ACC112 (cell line): Measurements from ENCODE around the gene ATP7B.

Source experiments
- H2AFZ ChIP-seq: fragments of 200-600 bp; sonication (generic); one replicate; pipeline ENCODE4 v1.6.0; 2017; ENCODE audit warnings: antibody characterized with exemption, low read length; ENCODE audit not compliant: unreplicated experiment
- H3K27ac ChIP-seq: fragments of 200-600 bp; sonication (generic); 2 replicates; pipeline ENCODE4 v1.5.1; 2014; ENCODE audit warnings: low read depth, mild to moderate bottlenecking, antibody characterized with exemption, low read length, moderate library complexity
- H3K27me3 ChIP-seq: fragments of 200-600 bp; sonication (generic); 2 replicates; pipeline ENCODE4 v1.6.1; 2014; ENCODE audit warnings: mild to moderate bottlenecking, antibody characterized with exemption, low read length, moderate library complexity, mixed read lengths; ENCODE audit not compliant: insufficient read depth
- H3K36me3 ChIP-seq: fragments of 200-600 bp; sonication (generic); 2 replicates; pipeline ENCODE4 v1.6.1; 2016; ENCODE audit warnings: mild to moderate bottlenecking, antibody characterized with exemption, low read length, moderate library complexity, mixed read lengths; ENCODE audit not compliant: insufficient read depth
- H3K4me1 ChIP-seq: fragments of 200-600 bp; sonication (generic); one replicate; pipeline ENCODE4 v1.6.1; 2016; ENCODE audit warnings: low read length, mixed read lengths; ENCODE audit not compliant: insufficient read depth, unreplicated experiment, control insufficient read depth
- H3K4me3 ChIP-seq: fragments of 200-600 bp; sonication (generic); 2 replicates; pipeline ENCODE4 v1.5.1; 2014; ENCODE audit warnings: mild to moderate bottlenecking, low read depth, low read length
- H3K79me2 ChIP-seq: fragments of 200-600 bp; sonication (generic); one replicate; pipeline ENCODE4 v1.6.0; 2016; ENCODE audit warnings: low read length; ENCODE audit not compliant: control insufficient read depth, unreplicated experiment, insufficient read depth

ATP7B gene

DNA sequence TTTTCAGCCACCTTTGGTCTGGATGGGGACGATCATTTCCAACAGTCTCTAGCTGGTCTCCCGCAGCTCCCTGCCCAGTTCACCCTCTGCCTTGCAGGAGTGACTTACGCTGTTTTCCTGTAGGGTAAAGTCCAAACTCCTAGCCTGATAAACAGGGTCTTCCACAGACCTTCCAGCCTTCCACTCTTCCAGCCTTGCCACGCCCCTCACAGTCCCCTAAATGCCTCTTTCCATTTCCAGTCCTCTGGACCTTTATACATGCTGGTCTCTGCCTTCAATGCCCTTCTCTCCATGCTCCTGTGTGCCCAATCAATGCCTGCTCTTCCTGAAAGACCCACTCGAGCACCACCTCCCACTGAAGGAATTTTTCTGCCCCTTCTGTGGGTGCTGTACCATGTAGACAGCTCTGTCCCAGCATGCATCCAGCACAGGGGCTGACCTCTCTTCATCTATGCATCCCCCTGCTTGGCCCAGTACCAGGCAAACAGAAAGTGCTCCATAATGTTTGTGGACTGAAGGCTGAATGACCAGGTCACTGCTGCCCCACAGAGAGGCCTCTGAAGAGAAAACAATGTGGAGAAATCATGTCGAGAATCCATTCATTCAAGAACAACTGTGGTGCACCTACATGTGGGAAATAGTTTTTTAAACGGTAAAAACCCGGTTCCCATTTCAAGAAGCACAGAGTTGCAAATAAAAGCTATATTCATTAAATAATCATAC lies 4.6 kb downstream of the ATP7B start:
- Histone ChIP-seq H3K27ac (no peak overlapping the region), H3K79me2 (no peaks in the 10 kb centered on the region), H3K36me3 (no peaks in the 10 kb centered on the region), H2AFZ (no peak overlapping the region), H3K4me1 (no peaks in the 10 kb centered on the region), H3K27me3 (no peaks in the 10 kb centered on the region), H3K4me3 (no peak overlapping the region)

DNA sequence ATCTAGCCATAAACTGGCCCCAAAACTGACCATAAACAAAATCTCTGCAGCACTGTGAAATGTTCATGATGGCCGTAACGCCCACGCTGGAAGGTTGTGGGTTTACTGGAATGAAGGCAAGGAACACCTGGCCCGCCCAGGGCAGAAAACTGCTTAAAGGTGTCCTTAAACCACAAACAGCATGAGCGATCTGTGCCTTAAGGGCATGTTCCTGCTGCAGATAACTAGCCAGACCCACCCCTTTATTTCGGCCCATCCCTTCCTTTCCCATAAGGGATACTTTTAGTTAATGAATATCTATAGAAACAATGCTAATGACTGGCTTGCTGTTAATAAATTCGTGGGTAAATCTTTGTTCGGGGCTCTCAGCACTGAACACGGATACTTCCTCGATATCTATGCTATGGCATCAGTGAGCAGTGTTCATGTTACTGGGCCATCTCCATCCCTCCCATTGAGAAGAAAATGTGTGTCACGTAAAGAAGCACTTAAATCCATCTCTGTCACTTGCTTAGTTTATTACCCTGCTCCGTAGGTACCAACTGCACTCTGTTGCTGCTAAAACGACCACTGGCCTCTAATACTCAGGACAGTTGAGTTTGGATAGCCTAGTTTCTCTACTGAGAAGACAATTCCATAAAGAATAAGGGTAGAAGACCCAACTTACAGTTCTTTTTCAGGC lies 5.3 kb downstream of the ATP7B start:
- Histone ChIP-seq H3K27ac (no peak overlapping the region), H3K27me3 (no peaks in the 10 kb centered on the region), H3K79me2 (no peaks in the 10 kb centered on the region), H3K4me1 (no peaks in the 10 kb centered on the region), H3K4me3 (no peak overlapping the region), H2AFZ (no peak overlapping the region), H3K36me3 (no peaks in the 10 kb centered on the region)

DNA sequence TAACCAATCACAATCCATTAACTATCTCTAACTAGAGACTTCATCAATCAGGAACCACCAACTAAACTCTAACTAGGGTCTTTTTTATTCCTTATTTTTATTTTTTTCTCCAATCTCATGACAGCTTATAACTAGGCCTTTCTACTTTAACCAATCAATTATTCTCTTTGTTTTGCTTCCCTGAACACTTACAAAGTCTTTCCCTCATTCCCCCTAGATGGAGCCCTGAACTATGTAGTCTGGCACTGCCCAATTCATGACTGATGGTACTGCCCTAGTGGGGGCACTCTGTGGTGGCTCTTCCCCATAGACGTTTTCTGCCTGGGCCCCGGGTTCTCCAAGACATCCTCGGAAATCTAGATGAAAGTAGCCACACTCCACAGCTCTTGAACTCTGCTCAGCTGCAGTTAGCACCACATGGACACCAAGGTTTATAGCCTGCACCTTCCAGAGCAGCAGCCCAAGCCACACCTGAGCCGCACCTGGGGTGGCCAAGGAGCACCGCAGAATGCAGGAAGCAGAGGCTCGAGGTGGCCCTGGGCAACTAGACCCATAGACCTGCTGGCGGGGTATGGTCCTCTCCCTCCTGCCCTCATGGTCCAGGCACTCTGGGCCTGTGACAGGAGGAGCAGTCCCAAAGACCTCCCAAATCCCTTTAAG lies 6.6 kb downstream of the ATP7B start:
- no peak overlapping the region for H2AFZ ChIP-seq
- H3K27ac ChIP-seq, result no peak overlapping the region
- H3K36me3 ChIP-seq, result no peaks in the 10 kb centered on the region
- no peaks in the 10 kb centered on the region for H3K4me1 ChIP-seq
- peaks cover 3% of the 10 kb centered on the region; the same call in 1 of the 2 replicates for H3K27me3 ChIP-seq
- no peak overlapping the region for H3K4me3 ChIP-seq
- H3K79me2 ChIP-seq, result no peaks in the 10 kb centered on the region

DNA sequence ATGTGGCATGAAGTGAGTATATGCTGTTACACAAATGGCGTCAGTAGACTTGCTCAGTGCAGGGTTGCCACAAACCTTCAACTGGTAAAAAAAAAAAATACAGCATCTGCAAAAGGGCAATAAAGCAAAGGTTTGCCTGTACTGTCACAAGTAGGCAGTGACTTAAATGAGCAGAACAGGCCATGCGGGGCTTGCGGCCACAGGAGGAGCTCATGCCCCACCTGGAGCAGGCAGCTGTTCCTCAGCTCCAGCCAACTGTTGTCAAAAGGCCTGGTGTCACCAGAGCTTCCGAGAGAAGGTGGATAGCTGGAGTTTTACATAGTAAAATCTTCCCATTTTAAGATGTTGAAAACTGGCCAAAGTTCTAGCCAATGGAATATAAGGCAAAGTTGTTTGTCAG lies 7.7 kb downstream of the ATP7B start:
- no peaks in the 10 kb centered on the region for H3K36me3 ChIP-seq
- H3K4me1 ChIP-seq, result no peaks in the 10 kb centered on the region
- no peaks in the 10 kb centered on the region for H3K79me2 ChIP-seq
- H3K27ac ChIP-seq, result no peak overlapping the region
- H2AFZ ChIP-seq, result no peak overlapping the region
- no peak overlapping the region for H3K4me3 ChIP-seq
- H3K27me3 ChIP-seq, result peaks cover 3% of the 10 kb centered on the region; the same call in 1 of the 2 replicates

DNA sequence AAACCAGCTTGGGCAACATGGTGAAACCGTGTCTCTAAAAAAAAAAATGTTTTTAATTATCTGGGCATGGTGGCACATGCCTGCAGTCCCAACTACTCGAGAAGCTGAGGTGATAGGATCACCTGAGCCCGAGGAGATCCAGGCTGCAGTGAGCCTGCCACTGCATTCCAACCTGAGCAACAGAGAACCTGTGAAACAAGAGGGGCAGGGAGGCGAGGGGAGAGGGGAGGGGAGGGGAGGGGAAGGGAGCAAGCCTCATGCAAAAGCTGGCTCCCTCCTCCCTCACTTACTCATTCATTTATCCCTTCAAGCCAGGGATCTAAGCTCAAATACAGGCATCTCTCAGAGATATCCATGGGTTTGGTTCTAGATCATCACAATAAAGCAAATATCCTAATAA lies 8.9 kb downstream of the ATP7B start:
- H3K79me2 ChIP-seq, result no peaks in the 10 kb centered on the region
- H3K4me3 ChIP-seq, result no peak overlapping the region
- no peak overlapping the region for H3K27ac ChIP-seq
- no peaks in the 10 kb centered on the region for H3K36me3 ChIP-seq
- H3K27me3 ChIP-seq, result peaks cover 3% of the 10 kb centered on the region; the same call in 1 of the 2 replicates
- no peaks in the 10 kb centered on the region for H3K4me1 ChIP-seq
- no peak overlapping the region for H2AFZ ChIP-seq

DNA sequence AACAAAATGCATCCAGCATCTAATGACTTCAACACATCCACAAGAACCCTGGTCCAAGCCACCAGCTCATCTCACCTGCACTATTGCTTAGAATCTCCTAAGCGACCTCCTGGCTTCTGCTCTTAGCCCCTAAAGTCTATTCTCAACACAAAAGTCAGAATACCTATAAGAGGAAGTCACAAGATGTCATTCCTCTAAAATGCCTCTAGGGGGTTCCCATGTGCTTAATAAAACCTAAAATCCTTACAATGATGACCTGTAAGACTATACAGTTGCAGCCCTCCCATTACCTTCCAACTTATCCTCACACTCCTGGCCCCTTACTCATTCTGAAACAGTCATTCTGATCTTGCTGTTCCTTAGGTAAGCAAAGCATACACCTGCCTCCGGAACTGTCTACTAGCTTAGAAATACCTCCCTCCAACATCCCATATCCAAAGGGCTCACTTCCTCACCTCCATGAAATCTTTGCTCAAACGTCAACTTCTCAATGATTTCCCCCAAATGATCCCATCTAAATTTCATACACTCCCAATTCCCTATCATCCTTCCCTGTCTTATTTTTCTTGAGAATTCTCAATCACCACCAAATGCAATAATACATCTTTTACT lies 10.0 kb downstream of the ATP7B start:
- no peaks in the 10 kb centered on the region for H3K79me2 ChIP-seq
- H3K27ac ChIP-seq, result no peak overlapping the region
- peaks cover 10% of the 10 kb centered on the region; the same call in 1 of the 2 replicates for H3K27me3 ChIP-seq
- H3K4me3 ChIP-seq, result no peak overlapping the region
- no peak overlapping the region for H2AFZ ChIP-seq
- no peaks in the 10 kb centered on the region for H3K36me3 ChIP-seq
- no peaks in the 10 kb centered on the region for H3K4me1 ChIP-seq

DNA sequence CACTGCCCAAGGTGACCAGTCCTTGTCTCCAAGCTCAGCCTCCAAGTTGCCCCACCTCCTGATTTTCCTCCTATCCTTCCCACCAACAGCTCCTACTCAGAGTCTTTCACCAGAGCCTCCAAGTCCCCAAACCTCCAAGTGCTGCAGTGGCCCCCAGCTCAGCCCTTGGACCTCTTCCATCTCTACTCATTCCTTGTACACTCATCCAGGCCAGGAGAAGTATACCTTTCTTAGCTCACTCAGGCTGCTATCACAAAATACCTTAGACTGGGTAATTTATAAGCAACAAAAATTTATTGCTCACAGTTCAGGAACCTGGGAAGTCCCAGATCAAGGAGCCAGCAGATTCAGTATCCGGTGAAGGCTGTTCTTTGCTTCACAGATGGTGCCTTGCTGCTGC lies 11.3 kb downstream of the ATP7B start:
- H3K79me2 ChIP-seq, result no peaks in the 10 kb centered on the region
- H2AFZ ChIP-seq, result no peak overlapping the region
- H3K27ac ChIP-seq, result no peak overlapping the region
- peaks cover 17% of the 10 kb centered on the region; the same call in 1 of the 2 replicates for H3K27me3 ChIP-seq
- no peak overlapping the region for H3K4me3 ChIP-seq
- H3K36me3 ChIP-seq, result no peaks in the 10 kb centered on the region
- no peaks in the 10 kb centered on the region for H3K4me1 ChIP-seq

DNA sequence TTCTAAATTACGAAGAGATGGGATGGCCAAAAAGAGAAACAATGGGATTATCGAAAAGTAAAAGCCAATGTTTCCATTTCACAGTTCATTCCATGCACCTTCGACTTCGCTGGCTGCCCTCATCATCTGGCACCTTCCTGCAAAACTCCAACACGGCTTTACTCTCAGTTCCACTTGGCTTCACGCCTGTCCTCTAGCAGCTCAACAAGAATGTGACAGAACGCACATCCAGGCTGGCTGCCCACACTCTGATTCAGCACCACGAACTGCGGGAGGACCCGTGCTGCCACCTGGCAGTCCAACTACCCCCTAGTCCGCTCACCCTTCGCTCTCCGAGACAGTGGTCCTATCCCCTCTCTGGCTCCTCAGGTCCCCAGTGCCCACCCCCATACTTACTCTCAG lies 11.7 kb downstream of the ATP7B start:
- Histone ChIP-seq H3K27me3 (peaks cover 17% of the 10 kb centered on the region; the same call in 1 of the 2 replicates), H3K4me1 (no peaks in the 10 kb centered on the region), H3K27ac (no peak overlapping the region), H3K4me3 (no peak overlapping the region), H2AFZ (no peak overlapping the region), H3K36me3 (no peaks in the 10 kb centered on the region), H3K79me2 (no peaks in the 10 kb centered on the region)

DNA sequence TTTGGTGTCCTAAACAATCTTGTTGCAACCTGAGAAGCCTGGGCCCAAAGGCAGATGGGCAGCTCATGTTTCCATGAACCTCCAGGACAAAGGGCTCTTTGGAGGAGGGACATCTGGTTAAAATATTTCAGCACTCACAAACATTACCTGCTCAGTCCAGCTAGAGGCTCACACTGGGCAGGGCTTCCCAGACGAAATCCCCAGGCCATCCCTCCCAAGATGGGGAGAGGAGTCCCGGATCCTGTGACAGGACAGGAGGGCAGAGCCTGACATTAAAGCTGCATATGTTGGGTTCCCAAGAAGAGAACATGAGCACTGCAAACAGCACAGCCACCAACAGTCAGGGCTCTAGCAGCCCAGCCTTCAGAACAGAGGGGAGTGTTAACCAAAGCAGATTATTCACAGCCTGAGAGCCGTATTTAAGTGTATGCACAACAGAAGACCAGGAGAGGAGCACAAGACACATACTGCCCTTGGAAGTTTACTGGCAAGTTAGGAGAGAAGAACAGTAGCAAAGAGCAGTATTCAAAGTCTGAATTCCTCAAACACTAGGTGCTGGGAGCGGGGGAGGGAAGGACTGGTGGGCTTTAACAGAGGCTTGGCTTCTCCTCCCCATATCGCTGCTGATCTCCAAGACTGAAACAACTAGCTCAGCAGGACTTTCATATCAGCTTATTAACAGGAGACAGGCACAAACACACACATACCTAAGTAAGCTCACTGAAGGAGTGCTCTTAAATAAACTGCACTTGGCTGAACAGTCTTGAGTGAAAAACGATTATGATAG lies 12.3 kb downstream of the ATP7B start:
- Histone ChIP-seq H2AFZ (no peak overlapping the region), H3K4me1 (no peaks in the 10 kb centered on the region), H3K36me3 (no peaks in the 10 kb centered on the region), H3K27ac (no peak overlapping the region), H3K79me2 (no peaks in the 10 kb centered on the region), H3K27me3 (peaks cover 17% of the 10 kb centered on the region; the same call in 1 of the 2 replicates), H3K4me3 (no peak overlapping the region)
